HepG2 (cell line): ENCODE measurements around the gene MYLK3. TPM values are rescaled to one million over a fixed set of nuclear protein-coding genes. Genes with fewer than 3 reads are reported as not detected.

ENCODE experiments used
- ARID2 ChIP-seq: sonication (generic); formaldehyde crosslinking; IDR thresholded peaks from 2 replicates; pipeline ENCODE4 v1.8.1; 2022; ENCODE audit warnings: mild to moderate bottlenecking, missing genetic modification reagents, borderline replicate concordance
- BCL6 ChIP-seq: IDR thresholded peaks from 2 replicates; pipeline ENCODE4 v1.6.1; 2016; ENCODE audit warnings: missing genetic modification reagents, missing compliant biosample characterization
- HOXD1 ChIP-seq: sonication (generic); formaldehyde crosslinking; IDR thresholded peaks from 2 replicates; pipeline ENCODE4 v1.5.0; 2020; ENCODE audit warnings: missing genetic modification reagents
- MAFG ChIP-seq: sonication (generic); formaldehyde crosslinking; IDR thresholded peaks from 2 replicates; pipeline ENCODE4 v1.5.1; 2020; ENCODE audit warnings: mild to moderate bottlenecking, missing genetic modification reagents
- MAX ChIP-seq: IDR thresholded peaks from 2 replicates; pipeline ENCODE4 v1.6.1; 2012; ENCODE audit warnings: inconsistent platforms
- MTA1 ChIP-seq: sonication (generic); formaldehyde crosslinking; IDR thresholded peaks from 2 replicates; pipeline ENCODE4 v1.4.0; 2020; ENCODE audit warnings: missing genetic modification reagents, mild to moderate bottlenecking, borderline replicate concordance
- MXD4 ChIP-seq: IDR thresholded peaks from 2 replicates; pipeline ENCODE4 v1.6.1; 2016; ENCODE audit warnings: mild to moderate bottlenecking, missing biosample characterization, missing genetic modification reagents
- NPAS2 ChIP-seq: sonication (generic); formaldehyde crosslinking; IDR thresholded peaks from 2 replicates; pipeline ENCODE4 v1.8.0; 2022; ENCODE audit warnings: mild to moderate bottlenecking, missing genetic modification reagents, borderline replicate concordance
- PCBP2 ChIP-seq: fragments of 200-400 bp; formaldehyde crosslinking; optimal IDR thresholded peaks from 2 replicates; pipeline ENCODE3; 2018; ENCODE audit warnings: low read length, low read depth; ENCODE audit not compliant: poor library complexity, severe bottlenecking
- PPARG ChIP-seq: conservative IDR thresholded peaks from 2 replicates; pipeline ENCODE4 v1.6.1; 2016; ENCODE audit warnings: missing biosample characterization, missing genetic modification reagents
- TRAFD1 ChIP-seq: sonication (generic); formaldehyde crosslinking; IDR thresholded peaks from 2 replicates; pipeline ENCODE4 v1.5.1; 2020; ENCODE audit warnings: missing genetic modification reagents, mild to moderate bottlenecking, borderline replicate concordance
- ZNF30 ChIP-seq: sonication (generic); formaldehyde crosslinking; IDR thresholded peaks from 2 replicates; pipeline ENCODE4 v1.5.0; 2020; ENCODE audit warnings: mild to moderate bottlenecking, missing genetic modification reagents
- ZNF543 ChIP-seq: sonication (generic); formaldehyde crosslinking; IDR thresholded peaks from 2 replicates; pipeline ENCODE4 v1.4.0; 2020; ENCODE audit warnings: mild to moderate bottlenecking, missing genetic modification reagents
- ZSCAN21 ChIP-seq: sonication (generic); formaldehyde crosslinking; IDR thresholded peaks from 2 replicates; pipeline ENCODE4 v1.8.0; 2022; ENCODE audit warnings: mild to moderate bottlenecking, missing genetic modification reagents, moderate library complexity, borderline replicate concordance
- polyA plus RNA-seq, 8 experiments: library from polyadenylated mRNA; depleted of rRNA in 3 of 8; stranded (reverse) in 7 of 8; unstranded in 1 of 8; fragments of >200 nt; fragmentation: Illumina TruSeq in 4 of 8; extraction: Trizol in 4 of 8; gene quantifications; 2 replicates each; pipeline versions ENCODE4 v1.2.1 to v1.2.3, GENCODE V29; 2011 to 2016; ENCODE audit warnings: low read depth in 4 of 8, missing spikeins in 1 of 8, mixed read lengths in 1 of 8; ENCODE audit not compliant: insufficient read depth in 1 of 8
- total RNA-seq, 5 experiments: library from RNA; depleted of rRNA; stranded (reverse); fragments of >200 nt; fragmentation: Illumina TruSeq; extraction: Trizol; gene quantifications; 2 replicates each; pipeline ENCODE4 v1.2.3, GENCODE V29; 2016; ENCODE audit warnings: low read depth in 1 of 5
- TF ChIP-seq, protein P1 (sequence below): sonication (generic); formaldehyde crosslinking; IDR thresholded peaks from 2 replicates; pipeline ENCODE4 v1.5.0; 2020; ENCODE audit warnings: mild to moderate bottlenecking, missing genetic modification reagents, borderline replicate concordance
- TF ChIP-seq, protein P2 (sequence below): sonication (generic); formaldehyde crosslinking; IDR thresholded peaks from 2 replicates; pipeline ENCODE4 v1.5.1; 2020; ENCODE audit warnings: missing genetic modification reagents, mild to moderate bottlenecking, borderline replicate concordance
- TF ChIP-seq, protein P3 (sequence below): sonication (generic); formaldehyde crosslinking; IDR thresholded peaks from 2 replicates; pipeline ENCODE4 v1.5.0; 2020; ENCODE audit warnings: mild to moderate bottlenecking, missing genetic modification reagents

MYLK3 gene
- total and polyA plus RNA-seq, 2 of the 13 experiments (the other 11 are each of a cell fraction or from before 2014, with no cell fraction given), result 0.04 to 0.18 TPM

GRCh38 chr16:46689365-46690280 lies 58.5 kb downstream of the MYLK3 start, which contains the start of gene ORC6 (continued):
- TF ChIP-seq, protein P1, sequence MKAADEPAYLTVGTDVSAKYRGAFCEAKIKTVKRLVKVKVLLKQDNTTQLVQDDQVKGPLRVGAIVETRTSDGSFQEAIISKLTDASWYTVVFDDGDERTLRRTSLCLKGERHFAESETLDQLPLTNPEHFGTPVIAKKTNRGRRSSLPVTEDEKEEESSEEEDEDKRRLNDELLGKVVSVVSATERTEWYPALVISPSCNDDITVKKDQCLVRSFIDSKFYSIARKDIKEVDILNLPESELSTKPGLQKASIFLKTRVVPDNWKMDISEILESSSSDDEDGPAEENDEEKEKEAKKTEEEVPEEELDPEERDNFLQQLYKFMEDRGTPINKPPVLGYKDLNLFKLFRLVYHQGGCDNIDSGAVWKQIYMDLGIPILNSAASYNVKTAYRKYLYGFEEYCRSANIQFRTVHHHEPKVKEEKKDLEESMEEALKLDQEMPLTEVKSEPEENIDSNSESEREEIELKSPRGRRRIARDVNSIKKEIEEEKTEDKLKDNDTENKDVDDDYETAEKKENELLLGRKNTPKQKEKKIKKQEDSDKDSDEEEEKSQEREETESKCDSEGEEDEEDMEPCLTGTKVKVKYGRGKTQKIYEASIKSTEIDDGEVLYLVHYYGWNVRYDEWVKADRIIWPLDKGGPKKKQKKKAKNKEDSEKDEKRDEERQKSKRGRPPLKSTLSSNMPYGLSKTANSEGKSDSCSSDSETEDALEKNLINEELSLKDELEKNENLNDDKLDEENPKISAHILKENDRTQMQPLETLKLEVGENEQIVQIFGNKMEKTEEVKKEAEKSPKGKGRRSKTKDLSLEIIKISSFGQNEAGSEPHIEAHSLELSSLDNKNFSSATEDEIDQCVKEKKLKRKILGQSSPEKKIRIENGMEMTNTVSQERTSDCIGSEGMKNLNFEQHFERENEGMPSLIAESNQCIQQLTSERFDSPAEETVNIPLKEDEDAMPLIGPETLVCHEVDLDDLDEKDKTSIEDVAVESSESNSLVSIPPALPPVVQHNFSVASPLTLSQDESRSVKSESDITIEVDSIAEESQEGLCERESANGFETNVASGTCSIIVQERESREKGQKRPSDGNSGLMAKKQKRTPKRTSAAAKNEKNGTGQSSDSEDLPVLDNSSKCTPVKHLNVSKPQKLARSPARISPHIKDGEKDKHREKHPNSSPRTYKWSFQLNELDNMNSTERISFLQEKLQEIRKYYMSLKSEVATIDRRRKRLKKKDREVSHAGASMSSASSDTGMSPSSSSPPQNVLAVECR (CRISPR knock-in tag), result peak; percentile 99
- TF ChIP-seq, protein P2, sequence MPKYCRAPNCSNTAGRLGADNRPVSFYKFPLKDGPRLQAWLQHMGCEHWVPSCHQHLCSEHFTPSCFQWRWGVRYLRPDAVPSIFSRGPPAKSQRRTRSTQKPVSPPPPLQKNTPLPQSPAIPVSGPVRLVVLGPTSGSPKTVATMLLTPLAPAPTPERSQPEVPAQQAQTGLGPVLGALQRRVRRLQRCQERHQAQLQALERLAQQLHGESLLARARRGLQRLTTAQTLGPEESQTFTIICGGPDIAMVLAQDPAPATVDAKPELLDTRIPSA, result no peak
- TF ChIP-seq MAX (peak; percentile 84), ZNF30 (no peak), ZNF543 (CRISPR knock-in tag) (peak; percentile 89), NPAS2 (CRISPR knock-in tag) (no peak), TRAFD1 (CRISPR knock-in tag) (0 out of 2 replicates have a peak, but pooled peaks have one; percentile 61), BCL6 (CRISPR knock-in tag) (peak; percentile 3; the same call in 1 of the 2 replicates), ARID2 (CRISPR knock-in tag) (peak; percentile 62; the same call in 1 of the 2 replicates), PCBP2 (no peak), MTA1 (CRISPR knock-in tag) (peak; percentile 69; the same call in 1 of the 2 replicates), MXD4 (peak; percentile 98), MAFG (no peak), PPARG (CRISPR knock-in tag) (no peak), HOXD1 (CRISPR knock-in tag) (peak; percentile 31; the same call in 1 of the 2 replicates), ZSCAN21 (CRISPR knock-in tag) (peak; percentile 12; the same call in 1 of the 2 replicates)
- TF ChIP-seq, protein P3, sequence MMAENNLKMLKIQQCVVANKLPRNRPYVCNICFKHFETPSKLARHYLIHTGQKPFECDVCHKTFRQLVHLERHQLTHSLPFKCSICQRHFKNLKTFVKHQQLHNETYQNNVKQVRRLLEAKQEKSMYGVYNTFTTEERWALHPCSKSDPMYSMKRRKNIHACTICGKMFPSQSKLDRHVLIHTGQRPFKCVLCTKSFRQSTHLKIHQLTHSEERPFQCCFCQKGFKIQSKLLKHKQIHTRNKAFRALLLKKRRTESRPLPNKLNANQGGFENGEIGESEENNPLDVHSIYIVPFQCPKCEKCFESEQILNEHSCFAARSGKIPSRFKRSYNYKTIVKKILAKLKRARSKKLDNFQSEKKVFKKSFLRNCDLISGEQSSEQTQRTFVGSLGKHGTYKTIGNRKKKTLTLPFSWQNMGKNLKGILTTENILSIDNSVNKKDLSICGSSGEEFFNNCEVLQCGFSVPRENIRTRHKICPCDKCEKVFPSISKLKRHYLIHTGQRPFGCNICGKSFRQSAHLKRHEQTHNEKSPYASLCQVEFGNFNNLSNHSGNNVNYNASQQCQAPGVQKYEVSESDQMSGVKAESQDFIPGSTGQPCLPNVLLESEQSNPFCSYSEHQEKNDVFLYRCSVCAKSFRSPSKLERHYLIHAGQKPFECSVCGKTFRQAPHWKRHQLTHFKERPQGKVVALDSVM, result peak; percentile 34; the same call in 1 of the 2 replicates
